LHCN-M2 (cell line): ENCODE results near the gene AGAP1. TPM values are rescaled to one million over a fixed set of nuclear protein-coding genes. Genes with fewer than 3 reads are reported as not detected.

Experiments used
- DNase-seq: peaks from one replicate; pipeline ENCODE4 v3.0.0-alpha.2; 2012; ENCODE audit warnings: low read depth
- total RNA-seq: library from RNA; depleted of rRNA; stranded (reverse); fragments of >200 nt; gene quantifications from 2 replicates; pipeline ENCODE4 v1.2.3, GENCODE V29; 2014

Gene AGAP1
- total RNA-seq, 1 experiment from 2014 or later = 15.2 TPM

GRCh38 chr2:235909358-235909757, 415.5 kb downstream of the AGAP1 start:
- DNase-seq = no peak

GRCh38 chr2:235910067-235910466, 416.2 kb downstream of the AGAP1 start:
- no peak for DNase-seq

- DNase-seq = no peak
These were observed 417.3 kb downstream of the AGAP1 start for GRCh38 chr2:235911125-235911524.

GRCh38 chr2:235911633-235912233, 417.9 kb downstream of the AGAP1 start:
- DNase-seq = no peak

GRCh38 chr2:235914756-235915155, 420.9 kb downstream of the AGAP1 start:
- no peak for DNase-seq

GRCh38 chr2:235917506-235917905, 423.7 kb downstream of the AGAP1 start:
- DNase-seq = no peak

GRCh38 chr2:235918876-235919275, 425.0 kb downstream of the AGAP1 start:
- no peak for DNase-seq

- no peak for DNase-seq
These were observed 426.5 kb downstream of the AGAP1 start for GRCh38 chr2:235920216-235920865.

- no peak for DNase-seq
These were observed 427.8 kb downstream of the AGAP1 start for GRCh38 chr2:235921508-235922191.

GRCh38 chr2:235922839-235923238, 429.0 kb downstream of the AGAP1 start:
- no peak for DNase-seq

GRCh38 chr2:235923859-235924674, 430.2 kb downstream of the AGAP1 start:
- no peak for DNase-seq

- no peak for DNase-seq
These were observed 430.8 kb downstream of the AGAP1 start for GRCh38 chr2:235924675-235925063.

GRCh38 chr2:235925250-235925919, 431.5 kb downstream of the AGAP1 start:
- no peak for DNase-seq

GRCh38 chr2:235926229-235926628, 432.4 kb downstream of the AGAP1 start:
- no peak for DNase-seq

GRCh38 chr2:235928751-235929370, 435.0 kb downstream of the AGAP1 start:
- DNase-seq = peak; percentile 74

- no peak for DNase-seq
These were observed 436.9 kb downstream of the AGAP1 start for GRCh38 chr2:235930701-235931100.

- no peak for DNase-seq
These were observed 437.8 kb downstream of the AGAP1 start for GRCh38 chr2:235931676-235932075.

- DNase-seq = no peak
These were observed 440.4 kb downstream of the AGAP1 start for GRCh38 chr2:235934059-235934773.

GRCh38 chr2:235934774-235935484, 441.1 kb downstream of the AGAP1 start:
- no peak for DNase-seq

- DNase-seq = no peak
These were observed 441.9 kb downstream of the AGAP1 start for GRCh38 chr2:235935773-235936172.
